Large intestine (tissue), 3 donors: ENCODE measurements around the gene ECT2. TPM values are rescaled to one million over a fixed set of nuclear protein-coding genes. Genes with fewer than 3 reads are reported as not detected.
"Not testable (repeated sequence)": the region's sequence is repeated elsewhere in the genome, so short reads cannot be mapped to it uniquely, and the experiment has no call there.

Experiments
- DNase-seq, 2 donors: peaks; one replicate each; pipeline versions ENCODE4 v3.0.0 to v3.0.0-alpha.2; 2013
- H3K27ac ChIP-seq: one replicate; pipeline ENCODE4 v1.5.1; 2013; ENCODE audit warnings: low read length
- H3K27me3 ChIP-seq: 2 replicates; pipeline ENCODE4 v1.6.1; 2013; ENCODE audit warnings: low read length; ENCODE audit not compliant: control insufficient read depth, insufficient read depth
- H3K36me3 ChIP-seq: 2 replicates; pipeline ENCODE4 v1.6.1; 2013; ENCODE audit warnings: low read length; ENCODE audit not compliant: control insufficient read depth, insufficient read depth
- H3K4me1 ChIP-seq: one replicate; pipeline ENCODE4 v1.6.1; 2013; ENCODE audit warnings: low read length; ENCODE audit not compliant: control insufficient read depth, insufficient read depth
- H3K4me3 ChIP-seq: one replicate; pipeline ENCODE4 v1.5.1; 2013; ENCODE audit warnings: low read length
- H3K9me3 ChIP-seq: one replicate; pipeline ENCODE4 v1.6.1; 2013; ENCODE audit warnings: mild to moderate bottlenecking, low read depth, low read length, moderate library complexity; ENCODE audit not compliant: control insufficient read depth
- WGBS: methylation state at CpG from one replicate; pipeline ENCODE4 v1.1.5; 2013; ENCODE audit warnings: low lambda C conversion rate; ENCODE audit not compliant: insufficient coverage; 5-methylcytosine and 5-hydroxymethylcytosine counted together
- polyA plus RNA-seq: library from polyadenylated mRNA; unstranded; fragments of 120-200 nt; gene quantifications from one replicate; pipeline ENCODE4 v1.2.1, GENCODE V29; 2013

ECT2 gene
- polyA plus RNA-seq, 1 donor, result 16.2 TPM

DNA sequence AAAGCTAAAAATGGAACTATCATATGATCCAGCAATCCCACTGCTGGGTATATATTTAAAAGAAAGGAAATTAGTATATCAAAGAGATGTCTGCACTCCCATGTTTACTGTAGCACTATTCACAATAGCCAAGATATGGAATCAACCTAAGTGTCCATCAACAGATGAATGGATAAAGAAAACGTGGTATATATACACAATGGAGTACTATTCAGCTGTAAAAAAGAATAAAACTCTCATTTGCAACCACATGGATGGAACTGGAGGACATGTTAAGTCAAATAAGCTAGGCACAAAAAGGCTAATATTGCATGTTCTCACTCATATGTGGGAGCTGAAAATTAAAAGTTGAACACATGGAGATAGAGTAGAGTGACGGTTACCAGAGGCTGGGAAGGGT is 76.7 kb downstream of the ECT2 start:
- not testable (repeated sequence) for H3K27me3 ChIP-seq, H3K27ac ChIP-seq, H3K36me3 ChIP-seq, H3K9me3 ChIP-seq, H3K4me1 ChIP-seq, H3K4me3 ChIP-seq, DNase-seq
- WGBS, result 100% methylated on average over 2 of the region's 2 CpGs

DNA sequence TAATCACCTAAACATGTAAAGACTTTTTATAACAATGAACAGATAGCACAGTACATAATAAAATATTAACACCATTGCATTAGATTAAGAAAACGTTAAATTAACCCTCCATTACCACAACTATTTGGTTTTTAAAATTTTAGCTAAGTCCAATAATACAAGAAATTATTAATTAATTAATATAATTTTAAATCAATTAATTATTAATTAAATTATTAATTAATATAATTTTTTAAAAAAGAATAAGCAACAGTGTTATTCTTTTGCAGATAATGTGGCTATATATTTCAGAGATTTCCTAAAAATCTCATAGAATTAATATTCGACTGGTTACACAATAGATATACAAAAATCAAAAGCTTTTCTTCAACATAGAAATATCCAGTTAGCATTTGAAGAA is 82.5 kb downstream of the ECT2 start:
- Histone ChIP-seq H3K27ac (no peak overlapping the region), H3K4me1 (no peaks in the 10 kb centered on the region), H3K27me3 (no peaks in the 10 kb centered on the region), H3K36me3 (no peaks in the 10 kb centered on the region), H3K4me3 (no peak overlapping the region), H3K9me3 (no peaks in the 10 kb centered on the region)
- 92% methylated on average over 1 of the region's 2 CpGs for WGBS
- DNase-seq, result no peak

DNA sequence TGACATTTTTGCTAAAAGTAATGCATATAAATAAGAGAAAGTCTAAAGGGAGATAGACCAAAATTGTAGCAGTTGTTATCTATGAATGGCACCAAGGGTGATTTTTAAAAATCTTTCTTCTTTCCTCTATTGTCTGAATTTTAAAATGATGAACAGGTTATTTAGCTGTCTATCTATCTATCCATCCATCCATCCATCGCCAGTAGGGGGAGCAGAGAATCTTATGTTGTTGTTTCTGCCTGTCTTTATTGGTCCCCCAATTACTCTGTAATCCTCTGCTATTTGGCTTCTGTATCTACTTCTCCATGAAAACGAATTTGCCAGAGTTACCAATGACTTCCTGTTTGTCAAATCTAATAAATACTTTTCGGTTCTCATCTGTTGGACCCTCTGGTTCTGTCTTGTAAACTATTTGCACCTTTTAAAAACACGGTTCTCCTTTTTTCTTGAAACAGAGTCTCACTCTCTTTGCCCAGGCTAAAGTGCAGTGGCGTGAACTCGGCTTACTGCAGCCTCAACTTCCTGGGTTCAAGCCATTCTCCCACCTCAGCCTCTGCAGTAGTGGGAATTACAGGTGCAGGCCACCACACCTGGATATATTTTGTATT is 86.0 kb downstream of the ECT2 start:
- peak; percentile 12 to 20 for DNase-seq
- Histone ChIP-seq H3K27me3 (no peaks in the 10 kb centered on the region), H3K4me3 (no peak overlapping the region), H3K36me3 (no peaks in the 10 kb centered on the region), H3K9me3 (no peaks in the 10 kb centered on the region), H3K4me1 (no peaks in the 10 kb centered on the region), H3K27ac (no peak overlapping the region)
- WGBS, result 45% methylated on average over 4 of the region's 6 CpGs

DNA sequence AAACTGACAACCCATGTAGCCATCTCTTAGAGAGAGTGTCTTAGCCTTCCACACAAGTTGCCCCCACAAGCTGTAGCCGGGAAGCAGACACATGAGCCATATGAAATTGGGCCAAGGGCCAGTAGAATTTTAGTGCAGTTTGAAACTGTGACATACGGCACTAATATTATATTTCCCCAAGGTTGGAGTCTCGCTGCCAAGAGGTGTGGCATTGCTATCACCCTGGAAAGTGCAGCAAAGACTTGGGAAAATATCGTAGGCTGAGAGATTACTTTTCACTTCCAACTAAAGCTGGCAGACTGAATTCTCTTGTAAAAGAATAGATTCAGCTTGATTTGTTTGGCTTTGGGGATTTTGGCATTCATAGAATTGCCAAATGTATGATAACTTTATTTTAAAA is 89.2 kb downstream of the ECT2 start:
- Histone ChIP-seq H3K9me3 (no peaks in the 10 kb centered on the region), H3K27ac (no peak overlapping the region), H3K4me3 (no peak overlapping the region), H3K4me1 (no peaks in the 10 kb centered on the region), H3K27me3 (no peaks in the 10 kb centered on the region), H3K36me3 (no peaks in the 10 kb centered on the region)
- DNase-seq, result no peak
- WGBS, result no CpG with 5 or more reads among the region's 4 CpGs

DNA sequence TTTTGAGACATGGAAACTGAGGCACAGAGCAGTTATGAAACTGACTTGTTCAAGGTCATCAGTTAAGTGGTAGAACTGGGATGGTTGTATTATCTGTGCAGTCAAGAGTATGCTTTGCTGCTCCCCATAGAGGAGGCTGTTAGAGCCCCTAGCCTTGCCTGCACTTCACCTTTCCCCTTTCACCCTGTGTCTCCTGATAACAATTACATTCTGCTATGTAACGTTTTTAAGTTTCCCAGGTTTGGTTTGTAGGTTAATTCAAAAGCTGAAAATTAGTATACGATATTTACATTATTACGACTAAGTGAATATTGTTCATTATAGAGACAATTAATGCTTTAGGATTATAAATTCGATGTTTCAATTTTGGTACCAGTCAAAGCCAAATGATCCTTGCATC is 89.9 kb downstream of the ECT2 start:
- no peak overlapping the region for H3K27ac ChIP-seq
- H3K36me3 ChIP-seq, result no peaks in the 10 kb centered on the region
- H3K4me1 ChIP-seq, result no peaks in the 10 kb centered on the region
- no peak for DNase-seq
- WGBS, result 81% methylated on average over 4 of the region's 4 CpGs
- H3K9me3 ChIP-seq, result no peaks in the 10 kb centered on the region
- H3K27me3 ChIP-seq, result no peaks in the 10 kb centered on the region
- no peak overlapping the region for H3K4me3 ChIP-seq

GRCh38 chr3:172840913-172841312 is 90.4 kb downstream of the ECT2 start:
- H3K9me3 ChIP-seq, result no peaks in the 10 kb centered on the region
- H3K4me1 ChIP-seq, result no peaks in the 10 kb centered on the region
- no peaks in the 10 kb centered on the region for H3K27me3 ChIP-seq
- no peak overlapping the region for H3K4me3 ChIP-seq
- WGBS, result 81% methylated on average over 2 of the region's 4 CpGs
- no peak overlapping the region for H3K27ac ChIP-seq
- no peak for DNase-seq
- no peaks in the 10 kb centered on the region for H3K36me3 ChIP-seq

DNA sequence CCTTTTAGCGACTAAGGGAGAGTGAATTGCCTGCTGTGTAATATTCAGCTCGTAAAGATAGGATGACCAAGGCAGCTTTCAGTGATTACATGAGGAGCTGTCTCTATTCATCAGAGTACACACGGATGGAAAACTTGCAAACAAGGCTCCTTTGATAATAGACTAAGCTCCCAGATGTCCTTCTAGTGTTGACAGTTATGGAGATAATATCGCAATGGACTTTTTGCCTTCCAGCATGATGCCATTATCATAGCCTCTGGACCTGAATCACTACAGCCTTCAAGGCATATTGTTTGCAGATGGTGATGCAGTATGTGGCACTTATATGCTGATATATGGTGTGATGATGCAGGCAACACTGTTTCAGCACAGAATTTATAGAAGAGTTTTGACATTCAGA is 93.9 kb downstream of the ECT2 start:
- Histone ChIP-seq H3K27me3 (no peaks in the 10 kb centered on the region), H3K9me3 (no peaks in the 10 kb centered on the region), H3K27ac (no peak overlapping the region), H3K36me3 (no peaks in the 10 kb centered on the region), H3K4me1 (no peaks in the 10 kb centered on the region), H3K4me3 (no peak overlapping the region)
- WGBS, result 20% methylated on average over 1 of the region's 4 CpGs
- no peak for DNase-seq

DNA sequence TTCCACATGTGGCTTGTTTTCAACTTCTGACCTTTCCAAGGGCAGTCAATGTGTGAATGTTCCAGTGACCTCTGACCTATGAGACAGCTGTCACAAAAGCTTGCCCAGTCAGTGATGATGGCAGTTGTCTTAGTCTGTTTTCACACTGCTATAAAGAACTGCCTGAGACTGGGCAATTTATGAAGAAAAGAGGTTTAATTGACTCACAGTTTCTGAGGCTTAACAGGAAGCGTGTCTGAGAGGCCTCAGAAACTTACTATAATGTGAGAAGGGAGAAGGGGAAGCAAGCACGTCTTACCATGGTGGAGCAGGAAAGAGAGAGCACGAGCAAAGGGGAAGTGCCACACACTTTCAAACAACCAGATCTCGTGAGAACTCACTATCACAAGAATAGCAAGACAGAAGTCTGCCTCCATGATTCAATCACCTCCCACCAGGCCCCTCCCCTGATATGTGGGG is 95.6 kb downstream of the ECT2 start:
- H3K36me3 ChIP-seq, result no peaks in the 10 kb centered on the region
- H3K9me3 ChIP-seq, result no peaks in the 10 kb centered on the region
- WGBS, result no CpG with 5 or more reads among the region's 4 CpGs
- no peak overlapping the region for H3K27ac ChIP-seq
- DNase-seq, result no peak
- no peaks in the 10 kb centered on the region for H3K4me1 ChIP-seq
- H3K27me3 ChIP-seq, result no peaks in the 10 kb centered on the region
- no peak overlapping the region for H3K4me3 ChIP-seq

DNA sequence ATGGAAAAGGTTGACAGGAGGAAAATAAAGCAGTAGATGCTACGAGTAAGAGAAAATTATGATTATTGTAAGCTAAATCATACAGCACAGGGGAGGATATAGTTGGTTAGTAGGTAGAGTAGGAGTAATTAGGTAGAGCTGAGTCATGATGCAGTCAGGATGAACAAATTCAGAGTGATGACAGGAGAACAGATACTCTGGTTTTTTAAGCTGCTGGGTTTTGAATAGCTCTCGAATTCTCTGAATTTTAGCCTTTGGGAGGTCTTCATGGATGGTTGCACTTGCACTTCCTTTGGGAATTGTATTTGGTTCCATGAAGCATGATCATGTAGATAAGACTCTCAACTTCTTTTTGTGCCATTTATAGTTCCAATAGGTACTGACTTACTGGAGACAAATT is 96.2 kb downstream of the ECT2 start:
- H3K27ac ChIP-seq, result no peak overlapping the region
- H3K36me3 ChIP-seq, result no peaks in the 10 kb centered on the region
- H3K9me3 ChIP-seq, result no peaks in the 10 kb centered on the region
- H3K27me3 ChIP-seq, result no peaks in the 10 kb centered on the region
- no peak for DNase-seq
- 89% methylated on average over 1 of the region's 2 CpGs for WGBS
- H3K4me3 ChIP-seq, result no peak overlapping the region
- no peaks in the 10 kb centered on the region for H3K4me1 ChIP-seq

DNA sequence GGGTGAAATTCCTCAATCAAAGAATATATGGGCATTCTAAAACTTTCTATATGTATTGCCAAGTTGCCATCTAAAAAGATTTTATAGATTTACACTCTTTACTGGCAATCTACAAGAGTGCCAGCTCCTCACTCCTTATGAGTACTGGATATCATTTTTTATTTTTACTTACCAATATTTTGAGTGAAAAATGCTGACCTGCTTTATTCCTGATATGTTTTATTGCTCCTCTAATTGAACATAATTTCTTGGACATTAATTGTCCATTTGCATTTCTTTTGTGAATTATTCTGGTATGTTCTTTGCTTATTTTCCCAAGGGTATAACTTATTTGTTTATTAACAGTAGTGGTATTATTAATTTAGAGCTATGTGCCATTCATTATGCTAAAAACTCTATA is 96.8 kb downstream of the ECT2 start:
- Histone ChIP-seq H3K36me3 (no peaks in the 10 kb centered on the region), H3K4me1 (no peaks in the 10 kb centered on the region), H3K27me3 (no peaks in the 10 kb centered on the region), H3K27ac (no peak overlapping the region), H3K4me3 (no peak overlapping the region), H3K9me3 (no peaks in the 10 kb centered on the region)
- no peak for DNase-seq

- WGBS, result no CpG with 5 or more reads among the region's 1 CpG
Measured at GRCh38 chr3:172848910-172849309, 98.4 kb downstream of the ECT2 start.

More at GRCh38 chr3:172848910-172849309, 98.4 kb downstream of the ECT2 start:
- no peak overlapping the region for H3K4me3 ChIP-seq
- no peaks in the 10 kb centered on the region for H3K4me1 ChIP-seq
- no peak for DNase-seq
- H3K27me3 ChIP-seq, result no peaks in the 10 kb centered on the region
- H3K9me3 ChIP-seq, result no peaks in the 10 kb centered on the region
- H3K27ac ChIP-seq, result no peak overlapping the region
- no peaks in the 10 kb centered on the region for H3K36me3 ChIP-seq
